Stomach (tissue), 4 donors: ENCODE data around the gene ZDHHC20.

Source experiments
- CTCF ChIP-seq, 7 experiments: fragments of 450-650 bp in 4 of 7; fragments of 200-600 bp in 3 of 7; sonication (generic) in 3 of 7; IDR thresholded peaks; one replicate each; pipeline ENCODE4 v1.5.1; 2016 to 2019; ENCODE audit warnings: antibody characterized with exemption in 7 of 7, control low read depth in 2 of 7, mild to moderate bottlenecking in 1 of 7
- POLR2A ChIP-seq, 4 donors: fragments of 450-650 bp; IDR thresholded peaks; one replicate each; pipeline ENCODE4 v1.6.1; 2016; ENCODE audit warnings: antibody characterized with exemption in 4 of 4, control low read depth in 2 of 4, mild to moderate bottlenecking in 1 of 4, moderate library complexity in 1 of 4

GRCh38 chr13:21475115-21475514, 16.0 kb upstream of the ZDHHC20 start:
- no peak for TF ChIP-seq POLR2A (IDR thresholded peaks at IDR 0.05)
- no peak for TF ChIP-seq CTCF (IDR thresholded peaks at IDR 0.05)
